GM11168 (cell line): ENCODE data around the gene ATOSB.

Experiments
- in situ Hi-C: fragments of 300-500 bp; cut with MboI; formaldehyde crosslinking; loops from one replicate; pipeline ENCODE4 v1.12.0; 2022; ENCODE audit warnings: low sequenced_read_pairs; ENCODE audit not compliant: unreplicated experiment

Gene ATOSB

GRCh38 chr9:35114113-35114839, 1.4 kb downstream of the ATOSB start:
- in situ Hi-C loops: loop anchor here (10.0 kb wide), 1 partner anchor 151 kb away; no protein-coding TSS in a partner anchor

DNA sequence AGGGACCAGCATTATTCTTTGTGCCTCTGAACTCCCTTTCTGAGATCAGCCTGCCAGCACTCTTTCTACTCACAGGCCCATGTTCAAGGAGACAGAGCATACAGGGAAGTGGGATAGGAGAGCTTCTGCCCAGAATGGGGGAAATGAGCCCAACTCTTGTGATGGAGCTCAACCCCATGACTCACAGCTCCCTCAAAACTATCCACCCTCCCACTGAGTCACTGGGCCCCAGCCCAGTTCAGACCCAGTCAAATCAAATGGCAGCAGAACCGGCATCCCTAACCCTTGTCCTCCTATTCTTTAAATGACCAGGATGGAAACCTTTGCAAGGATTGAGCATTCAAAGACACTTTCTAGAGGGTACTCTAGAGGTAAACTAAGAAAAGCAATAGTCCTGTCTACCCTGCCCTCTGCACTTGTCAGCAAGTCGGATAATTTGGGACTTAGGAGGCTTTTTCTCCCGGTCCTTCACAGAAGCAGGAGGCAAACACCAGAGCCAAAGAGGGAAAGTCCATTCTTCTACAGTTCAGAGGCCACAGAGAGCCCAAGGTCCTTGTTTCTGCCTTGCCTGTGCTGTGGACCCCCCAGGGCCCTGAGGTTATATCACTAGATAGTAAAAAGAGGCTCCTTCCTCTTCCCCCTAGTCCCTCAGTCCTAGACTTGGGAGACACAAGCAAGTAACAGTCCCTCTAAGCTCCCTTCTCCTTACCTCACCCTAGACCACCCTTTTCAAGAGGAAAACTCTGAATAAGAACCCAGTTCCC, 3.2 kb downstream of the ATOSB start:
- in situ Hi-C loops: loop anchor here (10.0 kb wide), 1 partner anchor 152 kb away; no protein-coding TSS in a partner anchor

GRCh38 chr9:35111001-35111933, 4.4 kb downstream of the ATOSB start:
- in situ Hi-C loops: loop anchor here (10.0 kb wide), 1 partner anchor 154 kb away; no protein-coding TSS in a partner anchor

GRCh38 chr9:35110327-35110761, 5.3 kb downstream of the ATOSB start:
- in situ Hi-C loops: loop anchor here (10.0 kb wide), 1 partner anchor 154 kb away; no protein-coding TSS in a partner anchor

DNA sequence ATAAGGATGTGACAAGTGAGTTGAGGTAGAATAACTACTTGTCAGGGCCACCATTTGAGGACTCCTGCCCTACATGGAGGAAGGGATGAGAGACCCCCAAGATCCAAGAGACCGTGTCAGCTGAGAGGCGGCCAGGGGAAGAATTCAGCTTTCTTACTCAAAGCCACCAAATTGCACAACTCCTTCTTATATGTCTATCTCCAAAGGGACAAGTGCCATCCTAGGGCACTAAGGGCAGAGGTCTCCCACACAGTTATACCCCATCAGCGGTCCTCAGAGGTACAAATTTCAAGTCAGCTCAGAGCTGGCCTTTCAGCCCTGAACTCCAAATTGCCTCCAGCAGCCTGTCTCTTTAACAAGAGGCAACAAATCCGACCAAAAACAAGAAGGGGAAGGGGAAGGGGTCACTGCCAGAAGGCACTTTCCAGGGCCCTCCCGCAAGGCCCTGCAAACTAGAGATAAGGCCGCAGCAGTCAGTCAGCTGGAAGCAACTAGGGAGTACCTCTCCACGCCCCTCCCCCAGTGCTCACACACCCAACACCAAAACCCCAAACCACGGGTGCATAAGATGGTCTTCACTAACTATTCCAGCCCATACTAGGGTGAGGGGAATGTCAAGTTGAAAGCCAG, 6.6 kb downstream of the ATOSB start:
- in situ Hi-C loops: no loop called here

GRCh38 chr9:35108461-35108860, 7.2 kb downstream of the ATOSB start:
- in situ Hi-C loops: no loop called here

DNA sequence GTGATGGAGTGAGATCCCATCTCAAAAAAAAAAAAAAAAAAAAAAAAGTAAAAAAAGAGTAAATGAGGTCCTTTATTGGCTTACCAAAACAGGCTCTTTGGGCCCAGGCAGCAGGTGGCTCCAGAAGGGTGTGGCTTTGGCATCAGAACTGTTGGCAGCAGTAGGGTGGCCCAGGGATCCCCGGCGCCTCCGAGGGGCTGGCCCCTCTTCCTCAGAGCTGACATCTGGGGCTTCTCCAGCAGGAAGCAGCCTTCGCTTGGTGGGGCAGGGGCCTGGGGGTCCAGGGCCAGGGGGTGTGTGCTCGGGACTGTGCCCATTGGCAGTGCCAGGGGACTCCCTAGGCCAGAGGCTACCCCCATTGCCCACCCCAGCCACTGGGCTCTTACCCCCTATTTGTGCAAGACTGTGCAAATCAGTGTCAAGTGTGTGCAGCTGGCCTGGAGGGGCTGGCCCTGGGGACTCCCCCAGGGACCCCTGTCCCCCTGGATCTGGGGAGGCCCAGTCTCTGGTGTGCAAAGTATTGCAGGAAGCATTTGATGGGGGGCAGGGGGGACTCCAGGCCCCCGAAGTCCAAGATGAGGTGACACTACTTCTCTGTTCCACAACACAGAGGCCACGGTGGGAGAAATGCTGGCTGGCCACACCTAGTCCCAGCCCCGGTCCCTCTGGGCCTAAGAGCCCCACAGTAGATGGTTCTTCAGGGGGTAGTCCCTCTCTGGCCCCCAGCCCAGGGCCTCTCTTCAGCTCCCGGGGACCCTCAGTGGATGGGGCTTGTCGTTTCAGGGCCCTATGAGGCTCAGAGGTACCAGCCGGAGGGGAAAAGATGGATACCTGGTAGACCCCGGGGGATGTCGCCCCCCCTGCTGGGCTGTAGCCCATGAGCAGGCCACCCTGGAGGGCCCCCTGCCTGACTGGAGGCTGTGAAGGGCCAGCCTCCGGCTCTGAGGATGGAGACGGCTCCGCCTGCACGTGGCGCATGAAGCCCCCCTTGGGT, 8.1 kb downstream of the ATOSB start:
- in situ Hi-C loops: no loop called here

DNA sequence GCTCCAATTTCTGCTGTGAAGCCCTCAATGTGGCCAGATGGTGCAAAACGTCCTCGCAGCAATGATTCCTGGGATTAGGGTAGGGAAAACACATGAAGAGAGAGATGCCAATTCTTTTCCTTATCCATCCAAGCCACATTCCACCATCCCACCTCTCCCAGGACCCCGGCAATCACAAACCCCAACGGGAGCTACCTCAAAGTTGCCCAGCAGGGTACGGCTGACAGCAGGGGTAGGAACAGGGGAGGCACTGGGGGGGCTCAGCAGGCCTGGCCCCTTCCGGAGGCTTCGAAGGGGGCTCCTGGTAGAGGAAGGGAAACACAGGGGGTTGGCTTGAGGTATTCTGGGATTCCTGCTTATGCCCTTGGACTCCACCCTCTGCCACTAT, 9.3 kb downstream of the ATOSB start:
- in situ Hi-C loops: no loop called here

DNA sequence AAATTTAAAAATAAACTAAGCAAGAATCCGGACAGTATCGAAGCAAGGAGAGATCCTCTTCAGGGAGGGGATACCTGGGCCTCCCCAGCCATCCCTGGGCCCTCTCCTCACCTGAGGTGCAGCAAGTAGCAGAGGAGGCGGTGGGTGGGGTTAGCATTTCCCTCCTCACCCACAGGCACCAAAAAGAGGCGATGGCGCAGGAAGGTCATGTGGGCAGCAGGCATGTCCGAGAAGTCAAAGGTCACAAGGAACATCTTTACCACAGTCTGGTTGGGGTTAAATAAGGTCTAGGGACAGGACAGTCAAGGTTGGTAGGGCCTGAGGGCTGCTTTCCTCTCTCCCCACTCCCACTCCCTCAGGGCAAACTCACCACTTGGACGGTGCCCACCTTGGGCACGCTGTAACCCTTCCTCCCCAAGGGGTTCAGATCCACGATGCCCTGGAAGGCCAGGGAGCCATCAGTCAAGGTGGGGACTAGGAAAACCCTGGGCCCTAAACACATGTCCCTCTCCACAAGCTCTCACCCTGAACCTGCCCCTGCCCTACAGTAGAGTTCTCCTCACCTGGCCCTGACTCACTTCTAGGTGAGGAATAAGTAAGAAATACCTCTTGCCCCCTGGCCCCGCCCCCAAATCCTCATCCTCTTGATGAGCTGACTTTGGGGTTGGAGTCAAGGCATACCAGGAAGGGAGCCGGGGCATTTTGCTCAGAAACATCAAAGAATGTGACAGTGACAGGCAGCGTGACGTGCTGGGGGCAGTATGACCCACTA, 9.9 kb downstream of the ATOSB start:
- in situ Hi-C loops: no loop called here

GRCh38 chr9:35105126-35105525, 10.5 kb downstream of the ATOSB start:
- in situ Hi-C loops: no loop called here

- in situ Hi-C loops: no loop called here
Observed at GRCh38 chr9:35104586-35104985, 11.1 kb downstream of the ATOSB start.

DNA sequence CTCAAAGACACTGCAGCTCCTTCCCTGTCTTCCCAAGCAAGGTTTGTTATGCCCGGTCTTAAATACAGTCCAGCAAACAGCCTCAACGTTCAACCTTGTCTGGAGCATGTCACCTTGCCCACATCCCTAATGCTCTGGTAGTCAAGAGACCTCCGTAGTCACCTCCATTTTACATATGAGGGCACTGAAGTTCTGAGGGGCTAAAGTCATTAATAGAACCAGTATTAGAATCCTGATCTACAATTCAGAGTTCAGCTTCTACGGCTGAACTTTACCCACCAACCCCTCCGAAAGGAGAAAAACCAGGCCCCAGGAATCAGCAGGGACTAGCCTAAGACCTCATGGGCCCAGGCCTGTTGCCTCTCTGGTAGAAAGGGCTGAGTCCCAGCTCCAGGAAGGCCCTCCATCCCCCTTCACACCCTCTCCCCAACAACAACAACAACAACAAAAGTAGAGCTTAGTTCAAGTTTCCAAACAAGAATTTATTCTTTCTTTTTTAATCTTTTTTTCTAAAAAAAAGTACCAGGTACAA, 11.9 kb downstream of the ATOSB start:
- in situ Hi-C loops: no loop called here

- in situ Hi-C loops: no loop called here
Observed at GRCh38 chr9:35102769-35103659, 12.6 kb downstream of the ATOSB start, which contains the start of gene STOML2. Gene STOML2, minus strand, starts transcription at chr9:35103131. Its CDS starts 37 bp downstream, at chr9:35103094.

GRCh38 chr9:35102465-35102768, 13.2 kb downstream of the ATOSB start:
- in situ Hi-C loops: no loop called here

GRCh38 chr9:35097573-35097972, 18.1 kb downstream of the ATOSB start:
- in situ Hi-C loops: no loop called here

DNA sequence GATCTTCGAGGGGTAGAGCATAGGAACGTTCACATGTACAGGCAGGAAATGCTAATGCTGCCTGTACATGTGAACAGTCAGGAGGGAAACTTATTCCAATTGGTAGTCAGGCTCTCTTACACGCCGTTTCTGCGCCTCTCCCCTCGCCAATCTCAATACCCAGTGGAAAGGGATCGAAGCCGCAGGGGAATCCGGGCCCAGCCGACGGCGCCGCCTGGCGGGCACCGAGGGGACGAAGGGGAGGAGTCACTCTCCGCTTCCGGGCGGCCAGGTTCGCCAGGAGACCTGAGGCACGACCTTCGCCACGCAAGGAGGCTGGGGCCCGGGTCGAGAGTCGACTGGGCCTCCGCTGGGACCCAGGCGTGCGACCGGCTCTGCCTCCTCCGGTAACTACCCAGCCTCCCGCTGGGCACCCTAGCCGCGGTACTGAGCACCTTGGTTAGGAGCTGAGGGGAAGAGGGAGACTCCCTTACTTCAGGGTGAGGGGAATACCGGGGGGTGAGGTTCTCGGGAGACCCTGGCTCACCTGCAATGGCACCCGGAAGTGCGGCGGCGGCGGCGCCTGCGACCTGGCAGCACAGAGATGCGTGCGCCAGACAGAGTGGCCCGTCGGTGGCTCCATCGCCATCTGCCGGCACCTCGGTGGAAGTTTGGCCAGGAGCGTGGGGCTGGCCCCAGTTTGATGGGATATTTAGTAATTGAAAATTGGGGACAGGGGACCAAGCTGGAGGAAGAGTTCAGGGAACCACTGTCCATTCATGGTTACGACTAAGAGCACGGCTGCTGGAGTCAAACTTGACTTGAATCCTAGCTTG, 19.4 kb downstream of the ATOSB start, which contains the start of gene PIGO:
TSS of gene PIGO (minus strand) at position 557 of the 815 bp plus-strand sequence. CDS start 1,026 bp downstream, outside the sequence.
- in situ Hi-C loops: no loop called here
